Activated CD8-positive, alpha-beta memory T cell treated with anti-CD3 and anti-CD28 coated beads for 1 hour (primary cell): ENCODE data around the gene SOX10.

Source experiments
- DNase-seq, 2 donors: peaks; one replicate each; pipeline ENCODE4 v3.0.0-alpha.2; 2020; ENCODE audit warnings: low read depth in 1 of 2; ENCODE audit errors: extremely low read depth in 1 of 2

SOX10 gene

DNA sequence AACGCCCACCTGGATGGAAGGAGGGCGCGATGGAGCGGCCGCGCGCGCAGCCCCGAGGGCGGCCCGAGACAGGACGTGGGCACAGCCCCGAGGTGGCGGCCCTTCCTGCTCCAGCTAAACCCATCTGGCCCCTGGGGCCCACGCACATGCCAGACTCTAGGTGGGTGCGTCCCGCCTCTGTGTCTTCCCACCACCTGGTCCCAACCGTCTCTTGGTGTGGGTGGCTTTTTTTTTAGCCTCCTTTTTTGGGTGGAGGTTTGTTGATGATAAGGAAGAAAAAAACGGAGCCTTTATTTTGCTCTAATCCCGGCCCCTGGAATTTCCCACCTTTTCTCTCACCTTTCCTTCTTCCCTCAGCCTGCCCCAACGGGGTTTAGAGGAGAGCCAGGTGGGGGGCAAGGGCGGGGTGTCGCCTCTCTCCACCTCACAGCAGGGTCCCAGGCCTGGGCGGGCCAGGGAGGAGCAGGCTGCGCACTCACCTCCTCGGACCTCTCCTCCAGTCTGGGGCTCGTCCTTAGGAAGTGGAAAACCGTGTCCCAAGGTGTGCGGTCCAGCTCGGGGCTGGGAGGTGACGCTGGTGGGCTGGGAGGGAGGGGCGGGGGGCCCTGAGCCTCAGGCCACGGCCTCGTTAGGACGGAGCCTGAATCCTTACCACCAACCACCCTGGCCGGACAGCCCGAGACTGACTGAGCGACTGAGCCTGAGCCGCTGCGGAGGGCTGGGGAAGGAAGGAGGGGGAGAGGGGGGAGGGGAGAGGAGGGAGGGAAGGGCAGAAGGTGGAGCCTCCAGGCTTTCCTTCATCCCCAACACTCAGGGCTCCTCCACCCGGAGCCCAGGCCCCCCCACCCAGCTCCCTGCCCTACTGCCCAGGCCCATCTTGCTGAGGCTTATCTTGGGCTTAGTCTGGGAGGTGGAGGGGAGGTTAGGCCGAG, at the start of gene SOX10:
TSS of gene SOX10 (minus strand) at position 696 of the 932 bp plus-strand sequence. CDS start 771 bp downstream, outside the sequence.
- no peak for DNase-seq

DNA sequence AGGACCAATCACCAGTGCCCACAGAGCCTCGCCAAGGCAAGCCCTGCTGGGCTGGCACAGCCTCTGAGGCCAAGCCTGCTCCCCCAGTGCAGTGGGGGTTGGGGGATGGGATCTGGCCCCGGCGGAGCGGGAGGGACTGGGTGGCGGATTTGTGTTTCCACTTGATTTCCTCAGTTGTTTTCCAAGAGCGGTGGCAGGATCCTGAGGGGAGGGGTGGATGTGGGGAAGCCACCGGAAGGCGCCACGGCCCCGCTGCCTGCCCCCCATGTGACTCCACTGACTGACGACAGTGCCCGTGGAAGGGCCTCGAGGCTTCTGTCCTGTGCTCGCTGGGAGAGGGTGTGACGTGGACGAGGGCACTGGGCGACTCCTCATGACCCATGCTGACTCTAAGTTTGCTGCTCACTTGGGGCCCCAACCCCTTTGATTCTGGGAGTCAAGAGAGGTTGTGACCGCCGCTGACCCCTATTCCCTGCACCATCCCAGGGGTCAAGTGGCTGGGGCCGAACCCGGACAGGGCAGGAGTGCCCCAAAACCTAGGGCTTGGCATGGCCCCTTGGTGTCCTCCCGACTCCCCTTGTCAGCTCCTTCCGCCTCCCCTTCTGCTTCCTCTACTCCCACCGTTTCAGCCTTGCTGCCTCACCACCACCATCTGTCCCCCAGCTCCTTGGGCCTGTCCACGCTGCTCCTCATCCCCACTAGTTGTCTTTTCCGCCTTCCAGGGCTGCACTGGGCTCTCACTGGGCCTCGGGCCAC, 49.3 kb upstream of the SOX10 start:
- no peak for DNase-seq

DNA sequence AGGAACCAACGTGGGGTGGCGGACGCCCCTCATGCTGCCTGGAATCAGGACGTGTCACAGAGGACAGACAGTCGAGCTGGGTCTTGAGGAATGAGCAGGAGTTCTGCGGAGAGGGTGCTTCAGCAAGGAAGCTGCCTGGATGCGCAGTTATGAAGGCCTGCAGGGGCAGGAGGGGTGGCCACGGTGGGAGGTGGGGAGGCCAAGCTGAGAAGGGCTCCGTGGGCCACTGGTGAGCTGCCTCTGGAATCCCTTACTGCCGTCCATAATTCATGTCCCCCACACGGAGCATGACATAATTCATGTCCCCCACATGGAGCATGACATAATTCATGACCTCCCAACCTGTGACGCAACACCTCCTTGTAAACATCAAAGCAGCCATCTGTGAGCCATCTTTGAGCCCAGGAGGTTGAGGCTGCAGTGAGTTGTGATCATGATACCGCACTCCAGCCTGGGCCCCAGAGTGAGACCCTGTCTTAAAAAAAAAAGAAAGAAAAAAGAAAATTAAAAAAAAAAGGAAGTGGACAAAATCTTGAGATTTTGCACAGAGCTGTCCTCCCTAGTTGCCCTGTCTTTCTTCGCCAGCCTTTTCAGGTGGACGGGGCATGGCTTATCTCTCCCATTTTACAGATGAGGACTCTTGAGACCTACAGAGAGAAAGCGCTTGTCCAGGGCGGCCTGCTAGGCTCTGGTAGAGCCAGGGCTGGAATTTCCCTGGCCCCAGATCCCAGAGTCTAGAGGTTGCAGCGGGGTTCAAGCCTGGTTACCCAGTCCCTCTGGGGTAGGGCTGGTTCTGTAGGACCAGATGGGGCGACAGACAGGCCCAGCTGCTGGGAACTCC, 48.5 kb upstream of the SOX10 start:
- no peak for DNase-seq

DNA sequence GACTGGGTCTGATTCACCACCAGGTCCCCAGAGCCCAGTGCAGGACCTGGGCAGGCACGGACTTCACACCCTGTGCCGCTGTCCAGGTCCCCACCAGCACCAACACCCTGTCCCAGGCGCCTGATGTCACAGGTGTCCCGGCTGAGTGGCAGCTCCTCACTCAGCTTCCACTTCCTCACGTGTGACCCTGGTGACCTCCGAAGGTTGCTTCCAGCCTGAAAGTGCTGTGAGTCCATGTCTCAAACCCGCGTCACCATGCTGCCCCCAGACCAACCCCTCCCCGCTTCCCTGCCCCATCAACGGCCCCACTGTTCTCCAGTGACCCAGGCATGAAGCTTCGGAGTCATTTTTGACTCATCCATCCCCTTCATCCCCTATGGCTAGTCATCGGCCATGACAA, 47.1 kb upstream of the SOX10 start:
- no peak for DNase-seq

DNA sequence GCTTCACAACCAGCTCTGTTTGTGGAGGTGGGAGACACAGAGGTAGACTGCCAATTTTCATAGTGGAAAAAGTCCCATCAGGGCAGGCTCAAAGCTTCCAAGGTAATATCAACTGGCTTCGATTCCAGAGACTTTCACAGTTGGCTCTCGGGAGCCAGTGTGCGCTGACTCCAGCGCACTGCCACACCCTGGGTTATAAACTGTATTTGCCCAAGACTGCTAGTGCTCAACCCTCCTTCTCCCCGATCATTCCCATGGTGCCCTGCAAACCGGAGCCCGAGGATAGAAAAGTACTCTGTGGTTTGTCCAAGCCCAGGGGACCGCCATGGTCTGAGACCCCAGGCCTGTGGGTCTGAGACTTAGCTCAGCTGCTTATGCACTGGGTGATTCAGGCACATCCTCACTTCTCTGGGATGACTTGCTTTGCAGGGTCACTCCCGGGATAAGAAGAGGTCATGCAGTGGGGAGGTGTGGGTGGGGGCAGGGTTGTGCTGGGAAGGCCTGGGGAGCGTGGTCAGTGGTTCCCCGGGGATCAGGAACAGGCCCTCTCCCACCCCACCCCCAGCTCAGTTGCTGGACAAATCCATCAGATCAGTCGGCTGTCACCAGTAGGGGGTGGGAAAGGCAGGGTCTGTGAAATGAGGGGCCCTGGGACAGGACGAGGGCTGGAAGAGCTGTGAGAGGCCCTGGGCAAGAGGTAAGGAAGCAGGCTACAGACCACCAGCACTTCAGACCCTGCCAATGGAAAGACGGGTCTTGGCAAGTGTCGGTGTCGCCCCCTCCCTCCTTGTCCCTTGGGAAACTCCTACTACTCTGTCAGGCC, 46.2 kb upstream of the SOX10 start:
- no peak for DNase-seq

DNA sequence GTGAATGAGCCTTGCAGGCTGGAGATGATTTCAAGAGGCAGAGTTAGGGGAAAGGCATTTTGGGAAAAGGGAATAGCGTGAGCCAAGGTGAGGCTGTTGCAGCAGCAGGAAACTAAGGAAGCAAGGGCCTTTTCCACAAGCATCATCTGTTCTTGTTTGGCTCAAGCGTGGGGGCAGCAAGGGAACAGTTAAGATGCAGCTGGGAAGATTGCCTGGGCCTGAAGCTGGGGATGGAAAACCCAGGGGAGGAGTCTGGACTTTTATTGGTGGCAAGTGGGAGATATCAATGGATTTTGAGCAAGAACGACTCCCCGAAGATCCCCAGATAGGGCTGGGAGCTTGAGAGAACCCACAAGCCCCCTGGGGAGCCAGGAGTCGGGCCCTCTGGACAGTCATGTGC, 45.5 kb upstream of the SOX10 start:
- DNase-seq, result no peak

DNA sequence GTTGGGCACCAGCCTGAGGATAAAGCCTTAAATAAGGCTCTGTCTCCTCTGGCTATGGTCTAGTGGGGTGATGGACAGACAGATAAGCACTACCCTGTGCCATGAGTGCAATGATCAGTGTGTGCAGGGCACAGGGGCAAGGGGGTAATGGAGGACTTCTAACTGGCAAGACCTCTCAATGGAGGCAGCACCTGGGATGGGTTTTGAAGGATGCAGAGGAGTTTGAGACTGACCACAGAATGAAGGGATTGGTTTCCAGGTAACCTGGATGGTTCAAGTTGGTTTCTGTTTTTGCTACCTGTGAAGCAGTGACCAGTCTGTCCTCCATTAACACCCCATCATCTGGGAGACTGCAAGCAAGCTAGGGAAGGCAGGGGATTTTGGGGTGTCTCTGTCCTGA, 45.0 kb upstream of the SOX10 start:
- no peak for DNase-seq

DNA sequence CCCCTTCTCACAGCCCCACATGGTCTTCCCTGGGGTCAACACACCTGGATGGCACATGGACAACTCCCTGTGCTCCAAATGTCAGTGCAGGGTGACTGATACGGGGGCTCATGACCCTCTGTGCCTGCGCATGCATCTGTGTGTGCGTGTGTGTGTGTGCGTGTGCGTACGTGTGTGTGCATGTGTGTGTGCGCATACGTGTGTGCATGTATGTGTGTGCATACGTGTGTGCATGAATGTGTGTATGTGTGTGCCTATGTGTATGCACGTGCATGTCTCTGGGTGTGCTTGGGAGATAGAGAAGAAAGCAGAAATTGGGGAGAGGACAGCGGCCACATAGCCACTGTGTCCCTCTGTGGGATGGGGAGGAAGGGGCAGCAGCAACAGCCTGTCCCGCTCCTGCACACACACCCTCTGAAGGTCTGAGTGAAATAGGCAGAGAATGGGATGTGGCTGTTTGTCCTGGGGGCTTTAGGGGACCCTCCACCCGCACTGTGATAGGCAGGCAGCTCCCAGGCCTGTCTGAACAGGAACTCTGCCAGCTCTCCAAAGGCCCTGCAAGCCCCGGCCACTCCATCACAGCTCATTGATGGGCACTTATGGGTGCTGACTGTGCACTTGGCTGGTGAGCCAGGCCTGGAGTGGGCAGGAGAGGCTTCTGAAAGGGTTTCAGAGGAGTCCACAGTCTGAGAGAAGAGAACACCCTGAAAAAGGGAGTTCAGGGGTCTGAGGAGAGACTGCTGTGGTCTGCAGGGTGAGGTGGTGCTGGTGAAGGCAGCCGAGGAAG, 44.2 kb upstream of the SOX10 start:
- no peak for DNase-seq

DNA sequence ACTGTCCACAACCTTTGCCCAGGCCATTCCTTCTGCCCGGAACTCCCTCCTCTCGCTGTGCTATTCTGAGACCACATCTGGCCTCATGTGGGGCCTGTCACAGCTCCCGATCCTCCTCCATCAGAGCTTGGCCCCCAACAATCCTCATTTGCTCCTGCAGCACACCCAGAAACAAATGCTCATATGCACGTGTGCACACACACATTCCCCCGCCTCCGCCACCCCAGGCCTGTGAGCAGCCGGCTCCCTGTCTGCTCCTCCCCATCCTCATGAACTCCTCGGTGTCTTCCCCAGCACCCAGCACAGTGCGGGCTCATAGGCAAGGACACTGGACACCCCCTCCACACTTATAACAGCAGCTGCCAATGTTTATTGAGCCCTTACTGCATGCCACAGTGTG, 43.1 kb upstream of the SOX10 start:
- DNase-seq, result no peak

DNA sequence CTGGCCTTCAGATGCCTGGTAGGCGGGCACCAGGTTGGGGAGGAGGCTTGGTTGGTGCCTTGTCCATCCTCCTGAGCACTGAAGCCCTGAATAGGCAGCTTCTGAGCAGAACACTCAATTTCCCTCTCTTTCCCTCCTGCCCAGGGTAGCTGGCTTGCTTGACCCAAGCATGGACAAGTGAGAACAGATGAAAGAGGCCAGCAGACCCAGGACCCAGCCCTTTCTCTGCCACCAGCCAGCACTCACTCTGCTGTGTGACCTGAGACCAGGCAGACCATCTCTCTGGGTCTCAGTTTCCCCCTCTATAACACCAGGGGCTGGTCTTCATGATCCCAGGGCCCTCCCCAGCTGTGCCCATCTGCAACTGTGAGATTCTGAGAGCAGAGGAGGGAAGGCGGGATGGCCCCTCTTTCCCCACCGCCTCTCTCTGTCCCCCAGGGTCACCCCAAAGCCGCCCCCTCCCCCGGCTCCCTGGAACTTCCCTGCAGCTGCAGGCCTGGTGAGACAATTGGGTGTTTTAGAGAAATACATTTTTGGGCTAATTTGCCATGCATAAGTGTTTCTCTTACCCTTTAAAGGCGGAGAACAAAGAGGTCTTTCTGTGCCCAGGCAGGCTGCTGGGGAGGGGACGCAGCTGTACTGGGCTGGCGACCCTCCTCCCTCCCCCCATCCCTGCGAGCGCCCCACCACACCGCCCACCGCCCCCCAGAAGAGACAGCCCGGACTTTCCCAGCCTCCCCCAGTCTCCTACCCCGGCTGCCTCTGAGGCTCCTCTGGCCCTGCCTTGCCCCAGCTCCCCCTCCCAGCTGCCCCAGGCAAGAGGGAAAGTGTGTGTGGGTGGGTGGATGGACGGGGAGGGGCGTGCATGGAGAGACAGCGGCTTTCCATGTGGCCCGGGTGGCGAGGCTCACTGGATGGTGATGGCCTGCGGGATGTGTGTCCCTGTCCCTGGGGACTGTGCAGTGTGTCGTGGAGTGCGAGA, 42.1 kb upstream of the SOX10 start:
- no peak for DNase-seq

DNA sequence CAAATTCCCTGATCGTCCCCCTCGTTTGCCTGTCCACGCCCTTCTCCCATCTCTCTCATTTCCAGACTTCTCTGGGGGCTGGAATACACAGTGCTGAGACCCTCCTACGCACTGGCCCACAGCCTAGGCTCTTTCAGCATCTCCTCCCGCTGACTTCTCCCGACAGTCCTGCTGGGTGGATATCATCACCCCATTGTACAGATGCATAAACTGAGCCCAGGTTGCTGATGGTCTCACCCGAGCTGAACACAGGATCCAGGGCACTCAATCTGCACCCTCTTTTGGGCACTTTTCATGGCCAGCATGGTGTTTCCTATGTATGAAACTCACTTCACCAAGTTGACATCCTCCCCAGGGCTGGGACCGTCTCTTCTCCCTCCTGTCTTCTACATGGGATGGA, 41.2 kb upstream of the SOX10 start:
- DNase-seq, result no peak

DNA sequence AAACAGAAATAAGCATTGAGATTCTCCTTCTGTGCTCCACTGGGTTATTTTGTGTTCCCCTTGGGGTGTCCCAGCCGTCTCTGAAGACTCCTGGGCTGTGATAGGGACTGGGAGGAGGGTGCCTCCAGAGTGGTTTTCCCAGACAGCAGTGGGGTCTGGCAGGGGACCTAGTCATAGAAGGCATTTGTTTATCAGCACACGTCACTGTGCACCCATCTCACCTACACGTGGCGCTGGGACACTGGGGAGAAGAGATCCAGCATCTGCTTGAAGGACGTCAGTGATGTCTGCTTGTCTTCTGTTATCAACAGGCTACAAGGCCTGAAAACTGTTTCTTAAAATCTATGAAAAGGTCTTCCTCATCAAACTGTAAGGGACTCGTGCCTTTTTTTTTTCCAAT, 38.7 kb upstream of the SOX10 start:
- DNase-seq, result no peak

DNA sequence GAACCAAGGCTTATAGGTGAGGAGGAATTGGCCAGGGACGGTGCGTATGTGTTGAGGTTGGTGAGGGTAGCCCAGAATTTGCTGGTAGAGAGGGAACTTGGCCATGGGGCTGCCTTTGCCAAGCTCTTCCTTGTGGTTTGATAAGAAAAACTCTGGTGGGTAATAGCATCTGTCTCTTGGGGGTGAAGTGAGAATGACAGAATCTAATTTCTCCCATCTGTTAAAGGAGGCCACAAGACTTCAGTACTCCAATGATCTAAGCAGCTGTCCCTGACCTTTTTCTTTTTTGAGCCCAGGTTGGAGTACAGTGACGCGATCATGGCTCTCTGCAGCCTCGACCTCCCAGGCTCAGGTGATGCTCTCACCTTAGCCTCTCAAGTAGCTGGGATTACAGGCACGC, 36.9 kb upstream of the SOX10 start:
- DNase-seq, result no peak

DNA sequence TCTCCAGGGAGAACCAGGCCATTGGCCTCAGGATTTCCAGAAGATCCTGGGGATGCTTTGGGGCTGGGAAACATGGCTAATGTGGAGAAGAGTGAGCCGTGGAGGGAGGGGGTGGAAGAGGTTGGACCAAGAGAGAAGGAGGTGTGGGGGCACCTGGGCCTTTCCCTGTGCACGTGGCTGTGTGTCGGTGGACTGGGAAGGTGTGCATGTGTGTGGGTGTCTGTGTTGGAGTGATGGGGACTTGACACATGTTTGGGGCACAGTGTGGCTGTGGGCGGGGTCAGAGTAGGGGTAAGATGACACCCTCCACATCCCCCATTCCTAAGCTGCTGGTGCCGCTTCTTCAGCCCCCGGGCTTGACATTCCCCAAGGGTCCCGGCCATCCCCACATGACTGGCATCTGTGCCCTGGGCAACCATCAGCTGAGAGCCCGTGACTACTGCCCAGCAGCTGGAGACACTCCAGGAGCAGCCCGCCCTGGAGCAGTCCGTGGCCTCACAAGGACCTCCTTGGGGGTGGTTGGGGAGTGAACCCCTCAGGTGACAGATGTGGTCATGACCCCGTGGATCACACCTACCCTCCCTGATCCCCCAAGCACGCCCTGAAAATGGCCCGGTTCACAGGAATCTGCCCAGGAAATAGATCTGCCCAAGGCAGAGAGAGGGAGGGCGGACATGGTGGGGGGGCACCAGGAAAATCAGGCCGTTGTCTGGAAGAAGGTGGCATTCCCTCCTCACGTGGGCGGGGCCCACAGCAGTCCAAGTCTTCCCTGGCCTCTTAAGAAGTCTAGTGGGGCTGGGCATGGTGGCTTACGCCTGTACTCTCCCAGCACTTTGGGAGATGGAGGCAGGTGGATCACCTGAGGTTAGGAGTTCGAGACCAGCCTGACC, 34.8 kb upstream of the SOX10 start:
- no peak for DNase-seq

DNA sequence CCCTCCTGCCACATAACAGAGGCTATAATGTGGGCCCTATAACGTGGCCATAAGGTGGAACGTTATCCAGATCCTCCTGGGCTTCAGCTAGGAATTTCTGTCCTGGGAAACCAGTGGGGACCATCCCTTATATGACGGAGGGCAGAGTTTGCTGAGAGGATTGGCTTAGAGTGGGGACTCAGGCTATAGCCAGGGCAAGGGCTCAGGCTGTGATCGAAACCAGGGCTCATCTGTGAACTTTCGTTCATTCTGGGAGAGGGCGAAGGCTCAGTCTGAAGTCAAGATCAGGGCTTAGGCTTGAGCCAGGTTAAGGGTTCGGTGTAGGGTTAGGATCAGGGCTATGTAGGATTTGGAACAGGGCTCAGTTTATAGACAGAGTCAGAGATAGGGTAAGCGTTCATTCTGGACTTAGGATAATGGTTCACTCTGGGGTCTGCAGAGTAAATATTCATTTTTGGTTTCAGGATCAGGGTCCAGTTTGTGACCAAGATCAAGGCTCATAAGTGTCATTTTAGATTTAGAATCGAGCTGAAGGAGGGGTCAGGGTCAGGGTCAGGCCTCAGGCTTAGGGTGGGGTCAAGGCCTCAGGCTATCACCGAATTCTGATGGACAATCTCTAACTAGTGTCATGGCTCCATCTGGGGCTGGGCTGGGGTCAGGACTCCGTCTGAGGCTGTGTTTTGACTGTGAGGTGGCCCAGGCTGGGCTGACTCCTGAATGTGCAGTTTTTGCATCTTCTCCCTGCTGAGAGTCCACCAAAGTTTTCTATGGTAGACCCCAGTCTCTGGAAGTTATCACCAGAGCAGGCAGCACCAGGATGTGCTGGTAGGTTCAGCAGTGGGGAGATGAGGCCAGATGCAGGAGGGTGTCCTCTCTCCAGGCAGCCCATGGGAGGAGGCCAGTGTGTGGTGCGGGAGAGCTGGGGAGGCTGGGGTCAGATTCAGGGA, 33.9 kb upstream of the SOX10 start:
- no peak for DNase-seq

DNA sequence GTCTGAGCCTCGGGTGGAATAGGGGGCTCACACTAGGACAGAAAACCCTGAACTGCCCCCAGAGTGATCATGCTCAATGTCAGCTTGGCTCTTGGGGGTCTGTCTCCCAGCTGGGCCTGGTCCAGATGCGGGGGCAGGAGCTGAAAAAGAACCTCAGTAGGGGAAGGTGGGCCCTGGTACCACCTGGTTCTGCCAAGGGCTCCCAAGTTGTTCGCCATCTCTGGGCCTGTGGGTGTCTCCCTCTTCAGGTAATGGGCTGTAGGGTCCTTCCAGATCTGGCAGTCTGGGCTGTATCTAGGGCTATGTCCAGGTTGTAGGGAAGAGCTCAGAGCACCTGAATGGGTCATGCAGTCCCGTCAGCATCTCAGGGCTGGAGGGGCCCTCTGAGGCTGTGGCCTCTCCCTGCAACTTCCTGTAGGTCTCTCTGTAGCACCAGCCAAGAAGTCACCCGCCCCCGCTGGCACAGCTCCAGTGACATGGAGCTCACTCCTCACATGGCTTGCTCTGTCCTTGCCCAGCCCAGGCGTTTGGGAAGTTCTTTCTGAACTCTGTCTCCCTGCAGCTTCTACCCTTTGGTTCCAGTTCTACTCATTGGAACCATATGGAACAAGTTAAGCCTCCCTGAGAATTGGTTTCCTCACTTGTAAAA, 33.0 kb upstream of the SOX10 start:
- DNase-seq, result no peak
